HG03095 (cell line): ENCODE data around the gene PTGES2.
"Not testable (repeated sequence)": the region's sequence is repeated elsewhere in the genome, so short reads cannot be mapped to it uniquely, and the experiment has no call there.

Source experiments
- ATAC-seq: cut with Tn5 transposase; IDR thresholded peaks from one replicate; pipeline ENCODE4 v1.9.1; 2021; ENCODE audit warnings: moderate library complexity; ENCODE audit not compliant: unreplicated experiment

The PTGES2 gene

DNA sequence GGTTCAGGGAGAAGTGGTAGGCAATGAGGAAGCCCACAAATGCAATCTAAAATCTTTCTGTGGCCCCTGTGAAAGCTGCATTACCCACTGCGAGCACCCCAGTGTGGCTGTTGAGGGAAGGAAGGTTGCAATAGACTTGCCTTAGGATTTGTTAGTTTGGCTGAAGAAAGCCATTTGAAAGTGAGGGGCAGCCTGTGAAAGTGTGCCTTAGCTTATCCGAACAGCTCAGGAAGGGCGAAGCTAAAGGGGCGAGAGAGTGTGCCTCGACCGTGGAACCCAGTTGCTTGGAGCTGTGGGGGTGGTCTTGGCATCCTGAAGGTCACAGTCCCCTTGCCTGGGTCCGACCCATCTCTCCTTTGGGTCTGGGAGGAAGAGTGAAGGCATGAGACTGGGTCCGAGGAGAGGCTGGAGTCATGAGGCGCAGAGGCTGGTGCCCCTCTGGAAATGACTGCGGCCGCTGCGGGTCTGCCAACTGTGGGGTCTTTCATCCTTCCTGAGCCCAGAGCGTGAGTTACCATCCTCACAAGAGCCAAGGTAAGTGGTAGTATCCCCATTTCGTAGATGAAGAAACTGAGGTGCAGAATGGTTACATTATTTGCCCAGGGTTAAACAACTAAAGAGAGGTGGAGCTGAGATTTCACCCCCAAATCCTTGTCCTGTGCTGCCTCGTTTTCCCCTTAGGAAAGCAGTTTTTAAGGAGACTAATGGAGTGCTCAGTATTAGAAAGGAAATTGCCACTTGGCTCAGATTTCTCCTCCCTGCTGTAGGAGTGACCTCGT, 35.1 kb downstream of the PTGES2 start:
- no peak for ATAC-seq

DNA sequence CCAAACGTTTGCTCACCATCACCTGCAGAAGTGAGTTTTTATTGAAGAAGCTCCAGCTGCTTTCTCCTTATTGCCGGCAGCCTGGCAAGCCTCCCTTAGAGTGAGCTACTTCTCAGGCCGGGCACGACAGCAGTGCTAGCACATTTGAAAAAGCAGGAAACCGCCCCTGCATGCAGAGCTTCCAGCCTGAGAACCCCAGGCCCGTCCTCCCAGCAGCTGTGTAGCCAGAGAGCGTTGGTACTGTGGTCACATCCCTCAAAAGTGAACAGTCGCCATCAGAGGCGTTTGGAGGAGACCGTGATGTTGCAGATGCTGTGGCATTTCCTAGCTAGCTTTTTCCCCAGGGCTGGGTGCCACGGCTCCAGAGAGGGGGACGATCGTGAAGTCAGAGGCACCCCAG, 36.0 kb downstream of the PTGES2 start:
- ATAC-seq = no peak

DNA sequence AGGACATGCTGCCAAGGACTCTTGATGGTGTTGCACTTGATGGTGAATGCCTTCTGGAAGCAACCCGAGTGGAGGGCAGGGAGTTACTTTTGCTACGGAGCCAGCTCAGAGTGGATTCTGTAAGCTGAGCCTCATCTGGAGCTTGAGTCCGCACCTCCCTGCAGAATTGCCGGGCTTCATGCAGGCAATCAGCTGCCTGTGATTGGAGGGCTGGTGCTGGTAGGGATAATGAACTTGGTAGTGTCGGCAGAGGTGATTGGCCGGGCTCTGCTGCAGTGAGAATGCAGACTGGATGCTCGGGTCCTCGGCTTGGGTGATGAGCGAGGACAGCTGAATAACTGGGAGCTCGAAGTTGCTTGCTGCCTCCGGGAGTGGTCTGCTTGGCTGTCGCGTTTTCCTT, 36.4 kb downstream of the PTGES2 start:
- ATAC-seq = no peak

DNA sequence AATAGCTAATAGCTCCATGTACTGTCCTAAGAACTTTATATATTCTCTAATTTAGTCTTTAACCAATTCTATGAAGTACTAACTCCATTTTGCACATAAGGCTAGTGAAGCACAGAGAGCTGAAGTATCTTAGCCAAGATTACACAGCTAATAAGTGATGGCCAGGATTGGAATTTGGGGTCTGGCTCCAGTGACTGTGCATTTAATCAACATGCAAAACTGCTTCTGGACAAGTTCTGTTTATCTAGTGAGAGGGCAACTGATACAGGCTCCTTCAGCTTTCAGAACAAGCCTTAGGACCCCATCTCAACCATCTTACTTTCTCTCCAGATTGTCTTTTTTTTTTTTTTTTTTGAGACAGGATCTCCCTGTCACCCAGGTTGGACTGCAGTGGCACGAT, 38.2 kb downstream of the PTGES2 start:
- ATAC-seq = no peak

DNA sequence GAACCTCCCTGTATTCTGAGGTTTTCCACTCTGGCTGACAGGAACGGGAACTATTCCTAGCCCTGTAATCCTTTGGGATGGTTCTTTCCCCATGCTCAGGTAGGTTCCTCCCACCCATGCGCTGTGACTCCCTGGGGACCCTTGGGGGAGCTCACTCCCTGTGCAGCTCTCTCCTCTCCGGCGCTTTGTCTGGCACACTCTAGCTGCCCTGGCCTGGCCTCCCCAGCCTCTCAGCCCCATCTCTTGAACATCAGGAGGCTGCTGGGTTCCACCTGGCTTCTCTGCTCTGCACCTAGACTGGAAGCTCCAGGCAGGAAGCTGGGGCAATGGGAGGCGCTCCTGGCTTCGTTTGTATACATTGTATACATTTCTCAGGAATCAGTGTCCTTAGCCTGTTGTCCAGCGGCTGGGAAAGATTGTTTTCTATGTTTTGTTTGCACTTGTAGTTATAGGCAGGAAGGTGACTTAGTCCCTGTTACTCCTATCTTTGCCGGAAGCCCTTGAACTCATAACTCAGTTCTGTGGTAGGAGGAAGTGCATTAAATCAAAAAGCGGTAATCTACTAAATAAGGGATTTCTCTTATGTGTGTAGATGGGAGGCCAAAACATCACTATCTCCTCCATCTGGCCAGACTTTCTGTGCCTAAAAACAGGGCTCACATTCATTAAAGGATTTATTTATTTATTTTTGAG, 39.1 kb downstream of the PTGES2 start:
- ATAC-seq = no peak

DNA sequence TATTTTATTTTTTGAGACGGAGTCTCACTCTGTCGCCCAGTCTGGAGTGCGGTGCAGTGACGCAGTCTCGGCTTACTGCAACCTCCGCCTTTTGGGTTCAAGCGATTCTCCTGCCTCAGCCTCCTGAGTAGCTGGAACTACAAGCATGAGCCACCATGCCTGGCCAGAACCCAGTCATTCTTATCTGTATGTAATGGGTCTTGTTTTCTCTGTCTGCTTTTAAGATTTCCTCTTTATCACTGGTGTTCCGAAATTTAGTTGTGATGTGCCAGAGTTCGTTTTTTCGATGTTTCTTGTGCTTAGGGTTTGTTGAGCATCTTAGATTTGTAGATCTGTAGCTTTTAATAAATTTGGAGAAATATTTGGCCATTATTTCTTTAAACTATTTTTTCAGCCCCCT, 40.3 kb downstream of the PTGES2 start:
- ATAC-seq = no peak

DNA sequence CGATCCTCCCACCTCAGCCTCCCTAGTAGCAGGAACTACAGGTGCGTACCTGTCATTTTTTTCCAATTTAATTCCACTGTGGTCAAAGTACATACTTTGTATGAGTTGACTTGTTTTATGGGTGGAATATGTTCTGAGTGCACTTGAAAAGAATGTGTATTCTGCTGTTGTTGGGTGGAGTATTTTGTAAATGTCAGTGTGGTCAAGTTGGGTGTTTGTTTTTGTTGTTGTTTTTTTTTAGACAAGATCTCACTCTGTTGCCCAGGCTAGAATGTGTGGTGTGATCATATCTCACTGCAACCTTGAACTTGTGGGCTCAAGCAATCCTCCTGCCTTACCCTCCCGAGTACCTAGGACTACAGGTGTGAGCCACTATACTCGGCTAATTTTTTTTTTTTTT, 41.6 kb downstream of the PTGES2 start:
- no peak for ATAC-seq

DNA sequence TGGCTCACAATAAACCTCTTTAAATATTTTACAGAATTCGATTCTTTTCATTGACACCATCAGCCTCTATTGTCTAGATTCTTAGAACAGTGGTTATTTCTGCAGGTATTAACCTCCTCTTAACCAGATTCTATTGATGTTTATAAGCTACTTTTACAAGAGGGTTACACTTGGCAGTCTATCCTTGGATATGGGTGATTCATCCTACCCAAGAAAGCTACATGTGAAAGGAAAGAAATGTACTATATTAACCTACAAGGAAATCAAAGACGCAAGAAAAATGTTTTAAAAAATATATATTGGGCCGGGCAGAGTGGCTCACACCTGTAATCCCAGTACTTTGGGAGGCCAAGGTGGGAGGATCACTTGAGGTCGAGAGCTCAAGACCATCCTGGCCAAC, 42.8 kb downstream of the PTGES2 start:
- ATAC-seq = no peak

DNA sequence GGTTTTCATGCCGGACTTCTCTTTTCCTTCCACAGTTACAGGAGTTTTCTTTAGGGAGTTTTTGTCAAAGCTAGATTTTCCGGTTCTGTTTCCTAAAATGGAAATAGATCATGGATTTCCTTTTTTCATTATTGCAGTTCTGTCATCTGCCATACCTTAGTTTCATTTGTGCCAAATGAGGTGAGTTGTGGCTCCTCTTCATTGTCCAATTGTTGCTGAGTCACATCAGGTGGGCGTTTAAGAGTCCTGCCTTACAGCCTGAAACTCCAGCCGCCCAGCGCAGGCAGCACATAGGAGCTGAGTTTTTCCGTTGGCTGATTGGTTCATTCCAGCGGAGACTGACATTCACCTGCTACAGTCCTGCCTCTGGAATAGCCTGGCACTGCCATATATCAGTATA, 45.4 kb downstream of the PTGES2 start:
- ATAC-seq = no peak

DNA sequence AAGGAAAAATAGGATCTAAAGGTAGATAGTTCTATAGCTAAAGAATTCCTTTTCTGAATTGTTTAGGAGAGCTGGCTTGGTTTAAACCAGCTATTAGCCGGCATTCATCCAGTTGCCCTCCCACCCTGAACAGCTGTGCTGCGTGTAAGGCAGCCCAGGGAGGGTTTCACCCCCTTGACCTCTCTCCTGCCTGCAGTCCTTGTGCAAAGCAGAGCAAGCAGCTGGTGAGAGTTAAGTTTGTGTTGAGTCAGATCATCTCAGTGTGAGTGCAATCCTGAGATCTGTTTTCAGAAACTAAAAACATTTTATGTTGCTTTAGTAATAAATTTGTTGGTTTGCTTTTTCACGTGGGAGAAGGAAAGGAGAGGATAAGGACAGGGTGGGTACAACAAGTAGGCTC, 46.5 kb downstream of the PTGES2 start:
- ATAC-seq = no peak

DNA sequence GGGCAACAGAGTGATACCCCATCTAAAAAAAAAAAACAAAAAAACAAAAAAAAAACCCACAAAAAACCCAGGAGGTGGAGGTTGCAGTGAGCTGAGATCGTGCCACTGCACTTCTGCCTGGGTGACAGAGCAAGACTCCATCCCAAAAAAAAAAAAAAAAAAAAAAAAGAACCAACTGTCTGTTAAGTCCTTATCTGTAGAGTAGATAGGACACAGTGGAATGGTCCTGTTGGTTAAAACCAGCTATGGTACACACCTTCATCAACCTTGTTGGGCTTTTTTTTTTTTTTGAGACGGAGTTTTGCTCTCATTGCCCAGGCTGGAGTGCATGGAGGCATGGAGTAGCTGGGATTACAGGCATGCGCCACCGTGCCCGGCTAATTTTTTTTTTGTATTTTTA, 47.3 kb downstream of the PTGES2 start:
- no peak for ATAC-seq

DNA sequence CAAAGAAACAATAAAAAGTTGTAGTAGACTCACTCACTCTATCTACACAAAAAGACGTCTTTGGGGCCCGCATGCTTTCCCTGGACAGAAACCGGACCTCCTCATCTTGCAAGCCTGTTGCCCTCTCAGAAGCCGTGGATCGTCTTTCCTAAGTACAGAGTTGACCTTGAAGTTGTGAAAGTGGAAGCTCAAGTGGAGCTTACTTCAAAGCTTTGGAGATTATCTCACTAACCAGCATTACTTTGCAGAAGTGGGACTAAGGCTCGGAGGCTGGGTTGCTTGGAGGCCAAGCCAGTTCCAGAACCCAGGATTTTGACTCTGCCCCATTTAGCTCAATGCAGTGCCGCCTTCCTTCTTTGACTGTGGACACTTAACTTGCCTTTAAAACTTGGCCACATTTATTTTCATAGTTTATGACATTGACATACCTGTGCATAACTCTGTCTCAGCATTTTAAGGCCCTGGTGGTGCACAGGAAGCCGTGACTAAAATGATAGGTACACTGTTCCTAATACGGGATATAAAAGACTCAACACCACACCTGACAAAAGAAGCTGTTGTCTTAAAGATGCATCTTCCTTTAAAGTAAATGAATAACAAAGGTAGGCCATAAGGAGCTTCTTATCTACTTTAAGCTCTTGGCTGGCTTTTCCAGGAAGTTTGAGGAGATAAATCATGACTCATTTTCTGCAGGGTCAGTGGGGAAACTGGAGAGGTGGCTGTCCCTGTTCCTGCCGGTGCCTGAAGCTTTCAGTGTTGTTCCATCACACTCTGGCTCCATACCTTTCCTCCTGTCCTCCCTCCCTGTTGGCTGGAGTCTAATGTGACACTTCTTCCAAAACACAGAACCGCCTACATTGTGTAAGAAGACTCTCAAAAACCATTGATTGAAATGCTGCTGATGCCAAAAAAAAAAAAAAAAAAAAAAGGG, 48.8 kb downstream of the PTGES2 start:
- ATAC-seq = no peak

DNA sequence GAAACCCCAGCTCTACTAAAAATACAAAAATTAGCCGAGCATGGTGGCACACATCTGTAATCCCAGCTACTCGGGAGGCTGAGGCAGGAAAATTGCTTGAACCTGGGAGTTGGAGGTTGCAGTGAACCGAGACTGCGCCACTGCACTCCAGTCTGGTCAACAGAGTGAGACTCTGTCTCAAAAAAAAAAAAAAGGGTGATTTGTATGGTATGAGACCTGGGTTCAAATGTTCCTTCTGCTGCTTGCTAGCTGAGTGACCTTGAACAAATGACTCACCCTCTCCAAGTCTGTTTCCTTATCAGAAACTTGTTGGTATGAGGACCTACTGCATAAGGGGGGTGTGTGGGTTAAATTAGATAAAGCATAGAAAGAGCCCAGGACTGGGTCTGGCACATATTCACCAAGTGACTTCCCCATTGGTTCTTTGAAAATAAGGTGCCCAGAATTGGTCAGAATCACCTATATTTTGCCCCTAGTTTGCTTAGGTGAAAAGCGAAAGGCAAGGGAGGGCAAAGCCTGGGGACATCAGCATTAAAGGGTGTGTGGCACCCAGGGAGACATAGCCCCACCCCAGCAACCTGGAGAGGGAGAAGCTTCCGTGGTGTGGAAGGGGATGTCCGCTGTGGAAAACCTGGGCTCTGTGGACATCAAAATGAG, 49.6 kb downstream of the PTGES2 start:
- no peak for ATAC-seq

DNA sequence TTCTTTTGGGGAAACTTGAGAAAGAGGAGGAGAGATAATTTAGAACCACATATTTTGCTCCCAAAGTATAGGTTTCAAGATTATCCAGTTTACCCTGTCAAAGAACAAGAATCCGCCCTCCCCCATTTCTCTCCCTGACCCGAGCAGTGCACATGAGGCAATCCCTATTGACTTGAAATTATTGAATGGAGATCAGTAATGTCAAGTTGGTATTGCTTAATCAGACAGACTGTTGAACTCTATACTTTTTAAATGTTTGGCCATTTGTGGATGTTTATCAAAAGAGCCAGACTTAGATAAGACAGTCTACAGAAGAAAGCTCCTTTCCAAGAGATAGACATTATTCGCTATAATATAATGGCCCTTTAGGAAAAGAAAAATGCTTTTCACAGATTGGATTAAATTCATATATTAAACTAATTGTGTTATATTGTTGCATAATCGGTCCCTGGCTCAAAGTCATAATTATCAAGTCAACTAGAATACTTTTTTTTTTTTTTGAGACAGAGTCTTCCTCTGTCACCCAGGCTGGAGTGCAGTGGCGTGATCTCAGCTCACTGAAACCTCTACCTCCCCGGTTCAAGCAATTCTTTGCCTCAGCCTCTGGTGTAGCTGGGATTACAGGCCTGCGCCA, 54.2 kb downstream of the PTGES2 start:
- ATAC-seq = no peak

DNA sequence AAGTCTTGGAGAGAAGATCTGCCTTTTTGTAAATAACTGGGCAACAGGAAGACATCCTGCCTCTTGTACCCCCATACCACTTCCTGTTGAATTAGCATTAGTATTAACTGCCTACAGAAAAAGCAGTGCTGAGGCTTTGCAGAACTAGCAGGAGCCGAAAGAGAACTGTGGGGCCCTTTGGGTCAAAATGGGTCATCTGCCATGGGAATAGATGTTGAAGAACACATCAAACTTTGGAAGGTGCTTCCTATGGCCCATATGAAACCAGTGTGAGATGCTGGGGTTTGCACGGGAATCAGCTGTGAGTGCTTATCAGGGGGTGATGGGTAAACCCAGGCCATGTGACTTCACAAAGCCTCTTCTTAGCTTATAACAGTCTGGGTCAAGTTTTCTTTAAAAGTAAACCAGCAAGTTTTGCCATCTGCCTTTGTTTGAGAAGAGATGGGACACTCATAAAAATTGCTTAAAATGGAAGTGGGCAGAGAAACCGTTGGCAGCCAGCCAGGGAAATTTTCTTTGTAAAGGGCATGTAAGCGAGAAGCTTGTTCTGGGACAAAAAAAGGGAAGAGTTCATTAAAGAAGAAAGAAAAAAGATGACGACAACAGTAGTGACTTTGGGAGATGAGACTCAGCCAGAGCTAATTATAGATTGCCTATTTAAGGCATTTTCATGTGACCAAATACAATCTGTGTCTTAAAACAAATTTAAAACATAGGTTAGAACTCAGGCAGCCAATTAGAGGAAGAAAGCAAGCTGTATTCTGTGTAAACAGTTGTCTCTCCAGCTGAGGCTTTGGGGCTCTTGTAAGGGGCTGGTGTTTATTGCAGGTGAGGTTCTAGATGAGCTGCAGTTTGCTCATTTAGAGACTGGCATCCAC, 55.1 kb downstream of the PTGES2 start:
- ATAC-seq = no peak

DNA sequence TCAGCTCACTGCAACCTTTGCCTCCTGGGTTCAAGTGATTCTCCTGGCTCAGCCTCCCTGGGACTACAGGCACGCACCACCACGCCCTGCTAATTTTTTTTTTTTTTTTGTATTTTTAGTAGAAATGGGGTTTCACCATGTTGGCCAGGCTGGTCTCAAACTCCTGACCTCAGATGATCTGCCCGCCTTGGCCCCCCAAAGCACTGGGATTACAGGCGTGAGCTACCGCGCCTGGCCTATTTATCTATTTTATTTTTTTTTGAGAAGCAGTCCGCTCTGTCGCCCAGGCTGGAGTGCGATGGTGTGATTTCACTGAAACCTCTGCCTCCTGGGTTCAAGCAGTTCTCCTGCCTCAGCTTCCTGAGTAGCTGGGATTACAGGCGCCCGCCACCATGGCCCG, 56.1 kb downstream of the PTGES2 start:
- not testable (repeated sequence) for ATAC-seq

DNA sequence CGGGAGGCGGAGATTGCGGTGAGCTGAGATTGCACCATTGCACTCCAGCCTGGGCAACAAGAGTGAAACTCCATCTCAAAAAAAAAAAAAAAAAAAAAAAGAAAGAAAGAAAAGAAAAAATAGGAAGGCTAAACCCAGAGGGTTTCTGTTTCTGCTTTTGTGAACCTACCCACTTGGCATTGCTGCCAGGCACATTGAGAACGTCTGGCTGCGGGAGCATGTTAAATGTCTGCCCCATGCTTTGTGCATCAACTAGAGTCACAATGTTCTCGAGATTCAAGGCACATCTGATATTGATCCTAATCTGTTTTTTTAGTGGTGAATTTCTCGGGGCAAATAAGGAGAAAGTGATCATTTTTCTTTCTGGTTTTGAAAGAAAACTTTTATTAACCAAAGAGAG, 56.7 kb downstream of the PTGES2 start:
- ATAC-seq = no peak
